K562 (cell line): Measurements from ENCODE around the gene SIRT2. TPM values are rescaled to one million over a fixed set of nuclear protein-coding genes. Genes with fewer than 3 reads are reported as not detected.

Source experiments
- BACH1 ChIP-seq: fragments of 200-800 bp; sonication (Bioruptor generic); IDR thresholded peaks from 2 replicates; pipeline ENCODE4 v1.6.1; 2016; ENCODE audit warnings: missing genetic modification characterization, missing compliant biosample characterization
- BHLHE40 ChIP-seq: IDR thresholded peaks from 2 replicates; pipeline ENCODE4 v1.6.1; 2011; ENCODE audit warnings: low read length, improper control_type of control experiment
- BRD4 ChIP-seq: fragments of 200-600 bp; sonication (generic); IDR thresholded peaks from 2 replicates; pipeline ENCODE4 v1.6.1; 2017; ENCODE audit warnings: inconsistent platforms
- CBX1 ChIP-seq: sonication (generic); IDR thresholded peaks from 2 replicates; pipeline ENCODE4 v1.6.1; 2016; ENCODE audit warnings: antibody characterized with exemption, low read depth, mild to moderate bottlenecking
- CBX2 ChIP-seq: fragments of 200-600 bp; sonication (generic); IDR thresholded peaks from one replicate; pipeline ENCODE4 v1.6.1; 2012; ENCODE audit warnings: mild to moderate bottlenecking, low read length, inconsistent platforms; ENCODE audit not compliant: insufficient read depth, poor library complexity, severe bottlenecking
- CBX5 ChIP-seq: IDR thresholded peaks from 2 replicates; pipeline ENCODE4 v1.6.1; 2014; ENCODE audit warnings: low read depth, borderline replicate concordance
- CREB1 ChIP-seq, 2 experiments: sonication (generic) in 1 of 2; formaldehyde crosslinking in 1 of 2; IDR thresholded peaks; 2 replicates each; pipeline versions ENCODE4 v1.6.1 to v1.8.0; 2012 to 2022; ENCODE audit warnings: inconsistent platforms in 1 of 2, mild to moderate bottlenecking in 1 of 2, missing genetic modification reagents in 1 of 2, moderate library complexity in 1 of 2
- EGR1 ChIP-seq: fragments of 450-650 bp; conservative IDR thresholded peaks from 2 replicates; pipeline ENCODE4 v1.6.1; 2017; ENCODE audit warnings: mild to moderate bottlenecking
- HCFC1 ChIP-seq: IDR thresholded peaks from 2 replicates; pipeline ENCODE4 v1.6.1; 2012; ENCODE audit warnings: low read depth, low read length, improper control_type of control experiment
- HLTF ChIP-seq: fragments of 450-650 bp; IDR thresholded peaks from 2 replicates; pipeline ENCODE4 v1.6.1; 2016
- HNRNPH1 ChIP-seq: fragments of 200-400 bp; formaldehyde crosslinking; optimal IDR thresholded peaks from 2 replicates; pipeline ENCODE3; 2017; ENCODE audit warnings: low read depth, mild to moderate bottlenecking, low read length, moderate library complexity
- NCOA6 ChIP-seq: fragments of 450-650 bp; IDR thresholded peaks from 2 replicates; pipeline ENCODE4 v1.6.1; 2017; ENCODE audit warnings: mild to moderate bottlenecking
- SMARCB1 ChIP-seq: IDR thresholded peaks from 2 replicates; pipeline ENCODE4 v1.6.1; 2011; ENCODE audit warnings: improper control_type of control experiment, low read depth; ENCODE audit not compliant: insufficient read length
- SOX6 ChIP-seq: fragments of 450-650 bp; IDR thresholded peaks from 2 replicates; pipeline ENCODE4 v1.6.1; 2014; ENCODE audit warnings: mild to moderate bottlenecking
- SPI1 ChIP-seq: IDR thresholded peaks from 2 replicates; pipeline ENCODE4 v1.6.1; 2011; ENCODE audit warnings: low read depth, low read length, control low read depth, borderline replicate concordance
- SREBF1 ChIP-seq: fragments of 150-350 bp; IDR thresholded peaks from 2 replicates; pipeline ENCODE4 v1.6.1; 2014; ENCODE audit warnings: antibody characterized with exemption, low read depth, low read length, borderline replicate concordance
- TEAD2 ChIP-seq: fragments of 450-650 bp; IDR thresholded peaks from 2 replicates; pipeline ENCODE4 v1.6.1; 2016; ENCODE audit warnings: missing genetic modification characterization, control low read depth, missing compliant biosample characterization
- YY1 ChIP-seq, 3 experiments: IDR thresholded peaks; 2 replicates each; pipeline ENCODE4 v1.6.1; 2011; ENCODE audit warnings: low read length in 2 of 3, mild to moderate bottlenecking in 2 of 3, moderate library complexity in 2 of 3, borderline replicate concordance in 1 of 3, control low read depth in 1 of 3, low read depth in 1 of 3; ENCODE audit not compliant: insufficient read depth in 3 of 3, insufficient replicate concordance in 2 of 3, control insufficient read depth in 1 of 3, insufficient read length in 1 of 3; ENCODE audit errors: extremely low read depth in 1 of 3
- ZKSCAN1 ChIP-seq: fragments of 150-350 bp; IDR thresholded peaks from 2 replicates; pipeline ENCODE4 v1.6.1; 2016; ENCODE audit warnings: low read depth, low read length
- ZKSCAN8 ChIP-seq: fragments of 200-800 bp; sonication (Bioruptor generic); IDR thresholded peaks from 2 replicates; pipeline ENCODE4 v1.6.1; 2016; ENCODE audit warnings: missing genetic modification characterization, missing compliant biosample characterization
- ZNF699 ChIP-seq: fragments of 250-450 bp; sonication (Bioruptor Pico); IDR thresholded peaks from 2 replicates; pipeline ENCODE4 v1.8.0; 2021; ENCODE audit warnings: mild to moderate bottlenecking, moderate library complexity; ENCODE audit not compliant: insufficient replicate concordance
- ZNF766 ChIP-seq: fragments of 200-800 bp; sonication (Bioruptor generic); conservative IDR thresholded peaks from 2 replicates; pipeline ENCODE4 v1.6.1; 2016; ENCODE audit warnings: missing genetic modification characterization, missing compliant biosample characterization
- ZZZ3 ChIP-seq: fragments of 450-650 bp; IDR thresholded peaks from 2 replicates; pipeline ENCODE4 v1.6.1; 2016; ENCODE audit warnings: antibody characterized with exemption, mild to moderate bottlenecking, moderate library complexity
- polyA plus RNA-seq, 8 experiments: library from polyadenylated mRNA; depleted of rRNA in 4 of 8; stranded (reverse) in 5 of 8; unstranded in 3 of 8; fragments of >200 nt; fragmentation: Nextera tagmentation in 2 of 8; fragmentation: Illumina TruSeq in 1 of 8; extraction: Ambion mirVana in 2 of 8; extraction: Trizol in 1 of 8; gene quantifications; 2 replicates each; pipeline versions ENCODE4 v1.2.1 to v1.2.3, GENCODE V29; 2011 to 2014; ENCODE audit warnings: inconsistent platforms in 1 of 8, missing spikeins in 1 of 8
- total RNA-seq, 7 experiments: library from RNA; depleted of rRNA in 6 of 7; stranded (reverse); fragments of >200 nt in 6 of 7; fragmentation: Illumina TruSeq in 2 of 7; extraction: Trizol in 2 of 7; gene quantifications; 2 replicates each; pipeline versions ENCODE4 v1.2.1 to v1.2.3, GENCODE V29; 2011 to 2021; ENCODE audit warnings: low replicate concordance in 1 of 7
- TF ChIP-seq, protein P1 (sequence below): sonication (generic); formaldehyde crosslinking; IDR thresholded peaks from 2 replicates; pipeline ENCODE4 v1.8.0; 2022; ENCODE audit warnings: mild to moderate bottlenecking, missing genetic modification reagents

The SIRT2 gene
- total and polyA plus RNA-seq, 9 of the 15 experiments (the other 6 are each of a cell fraction or from before 2014, with no cell fraction given) = 2.3 to 35.2 (median 22.9) TPM

GRCh38 chr19:38852231-38853044, 47.0 kb downstream of the SIRT2 start (continued):
- TF ChIP-seq YY1 (IDR thresholded peaks at IDR 0.05; ENCODE audit: borderline replicate concordance in 1 of 3, control insufficient read depth in 1 of 3, extremely low read depth in 1 of 3, insufficient read depth in 3 of 3, insufficient read length in 1 of 3, insufficient replicate concordance in 2 of 3, low read depth in 1 of 3, low read length in 2 of 3) (peak in 1 of 3 experiments; percentile 35), SMARCB1 (no peak), NCOA6 (no peak), BACH1 (no peak), BHLHE40 (no peak), CBX2 (no peak), ZKSCAN8 (no peak), ZKSCAN1 (no peak), SREBF1 (0 out of 2 replicates have a peak, but pooled peaks have one; percentile 38), BRD4 (no peak), CBX1 (no peak), ZZZ3 (no peak), EGR1 (peak; percentile 69), ZNF699 (no peak), HNRNPH1 (no peak), TEAD2 (no peak), ZNF766 (CRISPR knock-in tag) (no peak), SOX6 (no peak), HLTF (no peak), CBX5 (no peak), SPI1 (no peak), CREB1 (IDR thresholded peaks at IDR 0.05) (no peak), CREB1 (CRISPR knock-in tag; IDR thresholded peaks at IDR 0.05) (0 out of 2 replicates have a peak, but pooled peaks have one; percentile 13), HCFC1 (no peak)
- TF ChIP-seq, protein P1, sequence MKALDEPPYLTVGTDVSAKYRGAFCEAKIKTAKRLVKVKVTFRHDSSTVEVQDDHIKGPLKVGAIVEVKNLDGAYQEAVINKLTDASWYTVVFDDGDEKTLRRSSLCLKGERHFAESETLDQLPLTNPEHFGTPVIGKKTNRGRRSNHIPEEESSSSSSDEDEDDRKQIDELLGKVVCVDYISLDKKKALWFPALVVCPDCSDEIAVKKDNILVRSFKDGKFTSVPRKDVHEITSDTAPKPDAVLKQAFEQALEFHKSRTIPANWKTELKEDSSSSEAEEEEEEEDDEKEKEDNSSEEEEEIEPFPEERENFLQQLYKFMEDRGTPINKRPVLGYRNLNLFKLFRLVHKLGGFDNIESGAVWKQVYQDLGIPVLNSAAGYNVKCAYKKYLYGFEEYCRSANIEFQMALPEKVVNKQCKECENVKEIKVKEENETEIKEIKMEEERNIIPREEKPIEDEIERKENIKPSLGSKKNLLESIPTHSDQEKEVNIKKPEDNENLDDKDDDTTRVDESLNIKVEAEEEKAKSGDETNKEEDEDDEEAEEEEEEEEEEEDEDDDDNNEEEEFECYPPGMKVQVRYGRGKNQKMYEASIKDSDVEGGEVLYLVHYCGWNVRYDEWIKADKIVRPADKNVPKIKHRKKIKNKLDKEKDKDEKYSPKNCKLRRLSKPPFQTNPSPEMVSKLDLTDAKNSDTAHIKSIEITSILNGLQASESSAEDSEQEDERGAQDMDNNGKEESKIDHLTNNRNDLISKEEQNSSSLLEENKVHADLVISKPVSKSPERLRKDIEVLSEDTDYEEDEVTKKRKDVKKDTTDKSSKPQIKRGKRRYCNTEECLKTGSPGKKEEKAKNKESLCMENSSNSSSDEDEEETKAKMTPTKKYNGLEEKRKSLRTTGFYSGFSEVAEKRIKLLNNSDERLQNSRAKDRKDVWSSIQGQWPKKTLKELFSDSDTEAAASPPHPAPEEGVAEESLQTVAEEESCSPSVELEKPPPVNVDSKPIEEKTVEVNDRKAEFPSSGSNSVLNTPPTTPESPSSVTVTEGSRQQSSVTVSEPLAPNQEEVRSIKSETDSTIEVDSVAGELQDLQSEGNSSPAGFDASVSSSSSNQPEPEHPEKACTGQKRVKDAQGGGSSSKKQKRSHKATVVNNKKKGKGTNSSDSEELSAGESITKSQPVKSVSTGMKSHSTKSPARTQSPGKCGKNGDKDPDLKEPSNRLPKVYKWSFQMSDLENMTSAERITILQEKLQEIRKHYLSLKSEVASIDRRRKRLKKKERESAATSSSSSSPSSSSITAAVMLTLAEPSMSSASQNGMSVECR = no peak
